HG02852 (cell line): ENCODE results near the gene INPP5A.

Experiments
- ATAC-seq: cut with Tn5 transposase; IDR thresholded peaks from one replicate; pipeline ENCODE4 v1.9.1; 2021; ENCODE audit warnings: mild to moderate bottlenecking, moderate library complexity; ENCODE audit not compliant: unreplicated experiment

The INPP5A gene

DNA sequence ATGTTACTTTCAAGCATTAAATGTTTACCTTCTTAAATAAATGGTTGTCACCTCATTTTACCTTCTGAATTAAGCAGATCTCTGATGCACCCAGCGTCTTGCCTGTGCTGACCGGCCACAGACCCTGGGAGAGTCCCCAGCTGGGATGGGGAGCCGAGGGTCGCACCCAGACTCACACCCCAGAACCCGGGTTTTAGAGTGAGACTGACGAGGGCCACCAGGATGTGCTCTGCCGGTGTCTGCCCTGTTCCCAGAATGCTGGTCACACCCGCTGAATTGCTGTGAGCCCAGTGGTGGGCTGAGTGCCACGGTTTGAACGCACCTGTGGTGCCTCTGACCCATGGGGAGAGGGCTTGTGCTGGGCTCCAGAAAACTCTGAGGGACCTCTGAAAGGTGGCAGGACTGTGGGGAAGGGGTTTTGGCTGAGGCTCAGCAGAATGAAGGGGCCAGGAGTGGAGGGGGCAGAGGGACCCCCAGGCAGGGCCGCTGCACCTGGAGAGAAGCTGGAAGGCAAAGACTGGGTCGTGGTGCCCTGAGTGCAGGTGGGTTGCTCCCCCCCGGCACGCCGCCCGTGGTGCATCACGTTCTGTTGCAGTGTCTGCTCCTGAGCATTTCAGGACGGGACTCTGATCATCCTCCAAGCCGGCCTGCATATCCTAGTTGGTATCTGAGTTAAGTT, 39.2 kb downstream of the INPP5A start:
- no peak for ATAC-seq

DNA sequence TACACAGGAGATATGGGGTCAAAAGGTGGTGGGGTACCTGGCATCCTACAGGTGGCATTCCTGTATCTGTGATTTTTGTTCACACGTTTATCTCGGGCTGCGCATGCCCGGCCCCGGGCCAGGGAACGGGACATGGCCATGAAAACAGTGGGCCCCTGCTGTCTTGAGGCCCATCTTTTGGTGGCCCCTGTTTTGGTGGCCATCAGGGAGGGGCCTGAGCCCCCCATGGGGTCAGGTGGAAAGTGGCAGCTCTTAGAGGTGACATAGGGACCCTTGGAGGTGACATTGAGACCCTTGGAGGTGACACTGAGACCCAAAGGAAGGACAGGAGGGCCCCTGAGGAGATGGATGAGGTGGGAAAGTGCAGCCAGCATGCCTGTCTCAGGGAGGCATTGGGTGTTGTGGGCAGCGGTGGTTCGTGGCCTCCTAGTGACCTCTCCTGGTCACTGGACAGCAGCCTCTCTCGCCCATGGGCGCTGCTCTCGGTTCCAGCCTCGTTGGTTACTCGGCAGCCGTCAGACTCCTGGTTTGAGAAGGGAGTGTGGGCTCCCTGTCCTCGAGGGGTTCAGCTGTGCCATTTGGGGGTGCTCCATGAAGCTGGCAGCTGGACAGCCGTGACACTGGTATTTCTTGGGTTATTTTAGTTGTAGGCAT, 39.9 kb downstream of the INPP5A start:
- no peak for ATAC-seq

GRCh38 chr10:132578287-132578951, 40.8 kb downstream of the INPP5A start:
- no peak for ATAC-seq

- ATAC-seq: no peak
These were observed 41.7 kb downstream of the INPP5A start for GRCh38 chr10:132579027-132579859.

DNA sequence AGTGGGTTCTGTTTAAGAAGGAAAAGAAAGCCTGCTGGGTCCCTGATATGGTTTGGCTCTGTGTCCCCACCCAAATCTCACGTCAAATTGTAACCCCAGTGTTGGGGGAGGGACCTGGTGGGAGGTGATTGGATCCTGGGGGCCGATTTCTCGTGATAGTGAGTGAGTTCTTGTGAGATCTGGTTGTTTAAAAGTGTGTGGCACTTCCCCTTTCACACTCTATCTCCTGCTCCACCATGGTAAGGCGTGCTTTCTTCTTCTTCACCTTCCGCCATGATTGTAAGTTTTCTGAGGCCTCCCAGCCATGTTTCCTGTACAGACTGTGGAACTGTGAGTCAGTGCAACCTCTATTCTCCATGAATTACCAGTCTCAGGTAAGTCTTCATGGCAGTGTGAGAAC, 42.6 kb downstream of the INPP5A start:
- ATAC-seq: no peak

DNA sequence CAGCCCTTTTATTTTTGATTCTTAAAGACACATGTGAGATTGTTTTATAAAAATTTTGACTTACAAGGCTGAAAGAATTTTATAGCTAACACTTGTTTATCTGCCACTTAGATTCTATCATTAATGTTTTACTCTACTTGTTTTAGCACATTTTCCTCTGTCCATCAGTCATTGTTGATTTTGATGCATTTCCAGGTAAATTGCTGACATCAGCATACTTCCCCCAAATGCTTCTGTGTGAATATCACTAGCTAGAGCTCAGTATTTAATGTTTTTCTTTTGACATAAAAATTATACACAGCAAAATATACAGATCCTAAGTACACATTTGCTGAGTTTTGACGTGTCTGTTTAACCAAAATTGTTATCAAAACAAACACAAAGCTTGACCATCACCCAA, 43.0 kb downstream of the INPP5A start:
- no peak for ATAC-seq

GRCh38 chr10:132582137-132582536, 44.5 kb downstream of the INPP5A start:
- ATAC-seq: no peak

DNA sequence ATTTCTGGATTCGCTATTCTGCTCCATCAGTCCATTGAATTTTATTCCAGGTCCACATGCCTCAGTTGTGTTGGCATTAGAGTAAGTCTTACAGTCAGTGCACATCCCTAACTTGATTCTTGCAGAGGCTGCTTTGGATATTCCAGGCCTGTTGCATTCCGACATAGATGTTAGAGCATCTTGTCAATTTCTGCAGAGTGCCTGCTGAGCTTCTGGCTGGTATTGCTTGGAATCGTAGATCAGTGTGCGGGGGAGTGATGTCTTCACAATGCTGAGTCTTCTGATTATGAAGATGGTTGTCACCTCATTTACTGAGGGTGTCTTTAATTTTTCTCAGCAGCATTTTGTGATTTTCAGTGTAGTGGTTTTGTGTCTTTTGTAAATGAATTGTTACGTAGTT, 45.2 kb downstream of the INPP5A start:
- ATAC-seq: no peak

GRCh38 chr10:132583456-132583855, 45.9 kb downstream of the INPP5A start:
- ATAC-seq: no peak

DNA sequence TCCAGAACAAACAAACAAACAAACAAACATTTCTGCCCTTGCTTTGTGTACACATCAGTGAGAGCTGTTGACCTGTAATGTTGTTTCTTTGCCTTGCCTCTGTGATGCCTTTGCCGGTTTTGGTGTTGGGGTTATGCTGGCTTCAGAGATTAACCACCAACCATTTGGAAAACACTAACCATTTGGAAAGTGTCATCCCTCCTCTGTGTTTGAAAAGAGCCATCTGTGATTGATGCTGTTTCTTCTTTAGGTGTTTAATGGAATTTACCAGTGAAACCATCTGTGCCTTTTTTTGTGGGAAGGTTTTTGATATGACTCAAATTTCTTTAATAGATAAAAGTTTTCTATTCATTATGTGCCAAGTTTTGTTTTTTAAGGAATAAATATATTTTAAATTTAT, 46.5 kb downstream of the INPP5A start:
- ATAC-seq: no peak

- ATAC-seq: no peak
These were observed 48.4 kb downstream of the INPP5A start for GRCh38 chr10:132585732-132586722.

DNA sequence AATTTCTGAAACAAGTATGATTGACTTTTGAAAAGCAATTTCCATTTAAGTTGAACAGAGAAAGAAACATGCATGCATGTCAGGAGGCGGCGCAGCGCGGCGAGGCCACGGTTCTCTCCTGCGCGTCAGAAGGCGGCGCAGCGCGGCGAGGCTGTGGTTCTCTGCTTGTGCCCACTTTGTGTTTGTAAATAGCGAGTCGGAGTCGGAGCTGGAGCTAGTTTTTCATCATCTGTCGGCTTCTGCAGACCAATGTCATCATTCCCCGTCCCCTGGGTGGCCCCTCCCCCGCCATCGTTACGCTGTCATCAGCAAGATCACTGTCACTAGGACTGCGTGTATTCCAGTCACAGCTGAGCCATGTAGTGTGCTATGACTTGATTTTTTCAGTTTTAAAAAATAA, 49.2 kb downstream of the INPP5A start:
- no peak for ATAC-seq

DNA sequence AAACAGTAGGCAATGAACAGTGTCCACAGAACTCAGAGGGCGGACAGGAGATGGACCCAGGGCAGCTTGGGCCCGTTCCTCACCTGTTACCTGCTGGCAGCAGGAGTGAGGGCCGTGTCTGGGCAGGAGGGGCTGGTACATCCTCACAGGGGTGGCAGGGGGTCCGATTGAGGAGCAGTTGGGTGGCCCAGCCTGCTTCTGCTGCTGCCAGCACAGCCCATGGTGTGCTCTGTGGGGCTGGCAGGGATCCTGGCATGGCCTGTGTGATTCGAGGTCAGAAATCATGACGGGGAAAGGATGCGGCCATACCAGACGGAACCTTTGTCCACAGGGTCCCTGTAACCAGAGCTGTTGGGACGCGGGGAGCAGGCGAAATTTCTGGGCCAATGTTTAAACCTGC, 49.6 kb downstream of the INPP5A start:
- no peak for ATAC-seq

GRCh38 chr10:132588301-132589013, 50.9 kb downstream of the INPP5A start:
- no peak for ATAC-seq

GRCh38 chr10:132589015-132589414, 51.4 kb downstream of the INPP5A start:
- no peak for ATAC-seq

GRCh38 chr10:132589681-132590080, 52.1 kb downstream of the INPP5A start:
- no peak for ATAC-seq

DNA sequence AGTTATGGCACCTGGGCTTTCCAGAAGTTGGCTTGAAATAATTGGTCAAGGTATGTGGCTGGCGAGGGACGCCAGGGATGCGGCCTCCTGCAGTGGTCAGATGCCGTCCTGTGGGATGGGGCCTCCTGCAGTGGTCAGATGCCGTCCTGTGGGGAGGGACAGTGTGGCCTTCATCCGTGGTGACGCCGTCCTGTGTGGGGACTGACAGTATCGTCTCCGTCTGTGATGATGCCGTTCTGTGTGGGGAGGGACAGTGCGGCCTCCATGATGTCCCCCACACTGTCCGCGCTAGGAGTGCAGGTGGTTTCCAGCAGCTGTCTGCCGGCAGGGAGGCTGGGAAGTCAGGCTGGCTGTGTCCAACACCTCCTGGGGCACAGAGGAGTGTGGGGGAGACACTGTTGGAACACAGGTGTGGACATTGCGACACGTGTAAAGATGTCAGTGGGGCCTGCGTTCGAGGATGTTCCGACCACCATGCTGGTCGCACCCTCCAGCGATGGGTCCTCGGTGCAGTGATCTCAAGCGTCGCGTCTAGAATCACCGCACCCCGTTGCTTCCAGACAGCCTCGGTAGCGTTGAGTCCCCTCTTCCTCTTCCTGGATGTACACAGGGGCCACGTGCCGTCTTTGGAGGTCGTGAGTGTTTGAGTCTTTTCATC, 52.6 kb downstream of the INPP5A start:
- no peak for ATAC-seq

DNA sequence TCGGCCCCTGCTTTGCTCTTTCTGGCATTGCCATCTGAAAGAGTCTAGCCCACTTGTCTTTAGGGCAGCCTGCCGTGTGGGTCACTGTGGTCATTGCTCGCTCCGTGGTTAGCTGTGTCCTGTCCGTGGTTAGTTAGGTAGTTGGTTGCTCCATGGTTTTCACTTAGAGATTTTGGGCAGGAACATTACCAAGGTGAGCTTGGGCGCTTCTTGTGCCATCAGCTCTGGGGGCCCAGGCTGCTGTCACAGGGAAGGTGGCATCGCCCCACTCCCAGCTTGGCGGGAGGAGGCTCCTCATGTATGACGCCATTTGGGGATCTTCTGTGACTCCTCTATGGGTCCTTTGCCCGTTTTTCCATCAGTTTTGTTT, 53.1 kb downstream of the INPP5A start:
- no peak for ATAC-seq
